NCI-H510A (cell line): ENCODE measurements around the gene AASS.

Source experiments
- DNase-seq: peaks from one replicate; lab custom pipeline; 2025; lab: John Stamatoyannopoulos, UW

The AASS gene

DNA sequence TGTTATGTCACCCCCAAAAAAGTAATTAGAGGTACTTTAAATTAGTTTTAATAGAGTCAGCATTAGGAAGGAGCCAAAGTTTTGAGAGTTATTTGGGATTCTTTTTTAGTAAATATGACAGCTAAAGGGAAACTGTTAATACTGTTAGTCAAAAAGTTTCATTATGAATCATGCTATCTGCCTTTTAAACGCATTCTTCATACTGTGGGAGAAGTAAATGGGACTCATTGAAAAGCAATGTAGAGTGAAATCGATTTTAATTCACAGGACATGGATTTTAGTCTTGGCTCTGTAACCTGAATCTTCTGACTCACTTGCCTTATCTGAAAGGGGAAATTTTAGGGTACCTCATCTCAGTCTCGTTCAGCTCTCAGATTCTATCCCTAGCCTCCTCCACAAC is 105.1 kb downstream of the AASS start:
- DNase-seq: no peak

DNA sequence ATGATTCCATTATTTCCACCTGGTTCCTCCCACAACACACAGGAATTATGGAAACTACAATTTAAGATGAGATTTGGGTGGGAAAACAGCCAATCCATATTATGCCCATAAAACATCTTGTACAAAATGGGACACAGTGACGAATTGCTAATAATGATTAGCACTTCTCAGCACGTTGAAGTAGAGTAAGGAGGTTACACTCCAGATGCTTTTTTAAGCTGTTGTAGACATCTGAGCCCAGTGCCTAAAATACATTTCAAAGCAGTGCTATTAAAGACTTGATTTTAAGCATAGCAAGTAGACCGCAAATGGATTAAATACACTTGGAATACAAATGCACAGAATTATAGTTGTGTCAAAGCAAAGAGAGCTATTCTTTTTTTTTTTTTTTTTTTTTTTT is 105.9 kb downstream of the AASS start:
- DNase-seq: no peak

DNA sequence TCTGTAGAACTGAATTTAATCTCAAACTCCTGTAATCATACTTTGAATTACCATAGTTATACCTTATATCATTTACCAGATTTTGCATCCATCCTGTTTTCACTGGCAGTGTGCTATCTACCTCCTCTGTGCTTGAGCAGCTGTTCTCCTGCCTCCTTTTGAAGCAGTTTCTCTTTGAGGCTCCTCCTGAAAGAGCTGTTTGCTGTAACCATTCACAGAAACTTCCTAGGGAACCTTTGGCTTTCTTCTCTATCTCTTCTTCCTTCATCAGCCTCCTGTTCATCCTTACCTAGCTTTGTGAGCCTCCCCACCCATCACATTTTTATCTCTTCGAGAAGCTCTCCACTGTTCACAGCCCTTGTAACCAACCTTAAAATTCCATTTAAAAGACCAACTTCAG is 108.2 kb downstream of the AASS start:
- DNase-seq: no peak

DNA sequence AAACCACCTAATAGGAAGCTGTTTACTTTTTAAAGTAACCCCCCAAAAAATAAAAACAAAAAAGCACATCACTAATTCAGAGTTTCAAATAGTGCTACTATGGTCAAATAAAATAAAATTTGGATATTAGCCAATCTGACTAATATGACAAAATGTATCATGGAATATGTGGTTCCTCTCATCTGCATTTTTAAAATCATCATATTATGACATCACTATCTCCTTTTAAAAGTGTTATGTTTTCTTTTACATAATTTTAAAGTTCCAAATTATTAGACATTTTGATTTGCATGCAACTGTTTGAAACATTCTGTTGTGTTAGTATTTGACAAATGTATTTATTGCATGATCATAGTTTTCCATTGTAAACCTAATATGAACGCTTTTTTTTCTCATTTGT is 110.4 kb downstream of the AASS start:
- no peak for DNase-seq

DNA sequence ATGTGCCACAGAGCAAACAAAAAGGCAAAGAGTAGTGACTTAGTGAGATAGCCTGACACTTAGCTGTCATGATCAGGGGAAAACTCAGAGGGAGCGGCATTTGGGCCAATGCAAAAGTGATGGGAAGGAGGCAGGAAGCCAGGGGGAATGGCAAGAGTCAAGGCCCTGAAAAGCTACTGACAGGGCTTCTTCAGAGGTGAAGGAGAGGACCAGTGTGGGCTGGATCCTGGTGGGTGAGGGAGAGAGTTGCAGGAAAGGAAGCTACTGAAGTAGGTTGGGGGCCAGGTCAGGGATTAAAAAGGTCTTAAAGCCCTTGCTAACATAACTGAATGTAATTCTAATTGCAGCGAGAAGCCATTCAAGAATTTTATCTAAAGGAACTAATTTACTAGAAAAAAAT is 117.0 kb downstream of the AASS start:
- DNase-seq: no peak
